ENCODE measurements around the gene EEA1. TPM values are rescaled to one million over a fixed set of nuclear protein-coding genes. Genes with fewer than 3 reads are reported as not detected.

EEA1 gene
- total and polyA plus RNA-seq, 7 donors: 4.1 to 51.8 (median 27.7) TPM

- Histone ChIP-seq H3K4me1 (no peaks in the 10 kb centered on the region), H3K27ac (no peak overlapping the region), H3K9me3 (no peaks in the 10 kb centered on the region), H3K4me3 (no peak overlapping the region), H3K36me3 (ENCODE audit: insufficient read depth in 1 of 2, low read depth in 1 of 2) (peaks cover 0 to 86% of the 10 kb centered on the region in 2 donors), H3K27me3 (ENCODE audit: insufficient read depth in 3 of 3, low read length in 2 of 3) (no peaks in the 10 kb centered on the region)
- WGBS, 3 donors: 90 to 98% (median 92%) methylated on average over 2 of the region's 2 CpGs
- intact Hi-C loops (cut with DNase I): no loop called here
- ATAC-seq (no peak), DNase-seq (no peak)
- no peak for TF ChIP-seq CTCF (IDR thresholded peaks at IDR 0.05)
Measured at GRCh38 chr12:92814584-92814983, 114.5 kb downstream of the EEA1 start.

DNA sequence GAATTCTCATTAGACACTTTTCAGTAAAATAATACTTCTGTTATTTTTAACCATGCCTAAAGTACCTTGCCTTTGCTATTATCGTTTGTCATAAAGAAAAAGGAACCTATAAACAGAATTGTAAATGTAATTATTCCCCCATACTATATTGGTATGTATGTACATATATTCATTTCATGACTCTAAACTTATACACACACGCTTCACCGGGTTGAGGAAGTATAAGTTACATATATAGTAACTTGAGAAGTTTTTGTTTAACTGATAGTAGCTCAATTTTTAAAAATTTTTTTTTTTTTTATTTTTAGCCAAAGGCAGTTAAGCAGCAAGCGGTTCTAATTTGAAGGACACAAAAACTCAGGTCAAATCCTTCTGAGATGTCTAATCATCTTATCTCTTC, 118.7 kb downstream of the EEA1 start:
- intact Hi-C loops (cut with DNase I): no loop called here
- H3K36me3 ChIP-seq (ENCODE audit: insufficient read depth in 1 of 2, low read depth in 1 of 2): peaks cover 0 to 64% of the 10 kb centered on the region in 2 donors
- no peaks in the 10 kb centered on the region for H3K9me3 ChIP-seq
- no peak for TF ChIP-seq CTCF (IDR thresholded peaks at IDR 0.05)
- H3K4me3 ChIP-seq: no peak overlapping the region
- ATAC-seq (no peak), DNase-seq (no peak)
- H3K4me1 ChIP-seq: no peaks in the 10 kb centered on the region
- WGBS, 3 donors: 83 to 88% (median 86%) methylated on average over 4 of the region's 4 CpGs
- no peak overlapping the region for H3K27ac ChIP-seq
- H3K27me3 ChIP-seq (ENCODE audit: insufficient read depth in 3 of 3, low read length in 2 of 3): no peaks in the 10 kb centered on the region

DNA sequence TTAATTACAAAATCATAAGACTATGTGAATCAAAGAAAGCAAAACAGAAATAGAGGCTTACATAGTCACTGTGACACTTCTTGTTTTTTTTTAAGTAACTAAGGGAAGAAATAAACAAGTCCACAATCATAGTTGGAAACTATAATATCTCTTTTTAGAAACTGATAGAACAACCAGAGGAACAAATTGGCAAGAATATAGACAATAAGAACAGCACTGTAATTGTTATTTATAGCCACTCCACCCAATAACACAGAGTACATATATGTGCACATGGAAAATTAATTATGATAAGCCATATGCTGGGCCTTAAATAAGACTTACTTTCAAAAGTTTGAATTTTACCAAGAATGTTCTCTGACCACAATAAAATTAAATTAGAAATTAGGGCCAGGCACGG, 125.2 kb downstream of the EEA1 start:
- intact Hi-C loops (cut with DNase I): loop anchor here (10.0 kb wide), 2 partner anchors 61 to 131 kb away; no protein-coding TSS in a partner anchor
- H3K36me3 ChIP-seq (ENCODE audit: insufficient read depth in 1 of 2, low read depth in 1 of 2): peaks cover 0 to 51% of the 10 kb centered on the region in 2 donors
- no peak overlapping the region for H3K4me3 ChIP-seq
- no peak for TF ChIP-seq CTCF (IDR thresholded peaks at IDR 0.05)
- ATAC-seq: no peak
- no peak overlapping the region for H3K27ac ChIP-seq
- WGBS, 3 donors: 85 to 93% (median 86%) methylated on average over 1 of the region's 1 CpG
- H3K4me1 ChIP-seq: no peaks in the 10 kb centered on the region
- H3K9me3 ChIP-seq: no peaks in the 10 kb centered on the region
- DNase-seq: no peak
- H3K27me3 ChIP-seq (ENCODE audit: insufficient read depth in 3 of 3, low read length in 2 of 3): no peaks in the 10 kb centered on the region

GRCh38 chr12:92802906-92803305, 126.2 kb downstream of the EEA1 start:
- no peak for ATAC-seq

More at GRCh38 chr12:92802906-92803305, 126.2 kb downstream of the EEA1 start:
- Histone ChIP-seq H3K27me3 (ENCODE audit: insufficient read depth in 3 of 3, low read length in 2 of 3) (no peaks in the 10 kb centered on the region), H3K27ac (no peak overlapping the region), H3K4me1 (no peaks in the 10 kb centered on the region), H3K4me3 (no peak overlapping the region), H3K9me3 (no peaks in the 10 kb centered on the region), H3K36me3 (ENCODE audit: insufficient read depth in 1 of 2, low read depth in 1 of 2) (peaks cover 0 to 51% of the 10 kb centered on the region in 2 donors)
- DNase-seq: no peak
- TF ChIP-seq CTCF (IDR thresholded peaks at IDR 0.05): no peak
- intact Hi-C loops (cut with DNase I): loop anchor here (10.0 kb wide), 2 partner anchors 62 to 132 kb away; no protein-coding TSS in a partner anchor
- 60 to 74% (median 63%) methylated on average over 3 of the region's 3 CpGs for WGBS, 3 donors

All from psoas muscle (tissue), 8 donors.